Measurements from ENCODE around the gene EPHA7. TPM values are rescaled to one million over a fixed set of nuclear protein-coding genes. Genes with fewer than 3 reads are reported as not detected.

The EPHA7 gene
- total and polyA plus RNA-seq, 4 donors, result 0.75 to 2.4 TPM; not detected in 2

DNA sequence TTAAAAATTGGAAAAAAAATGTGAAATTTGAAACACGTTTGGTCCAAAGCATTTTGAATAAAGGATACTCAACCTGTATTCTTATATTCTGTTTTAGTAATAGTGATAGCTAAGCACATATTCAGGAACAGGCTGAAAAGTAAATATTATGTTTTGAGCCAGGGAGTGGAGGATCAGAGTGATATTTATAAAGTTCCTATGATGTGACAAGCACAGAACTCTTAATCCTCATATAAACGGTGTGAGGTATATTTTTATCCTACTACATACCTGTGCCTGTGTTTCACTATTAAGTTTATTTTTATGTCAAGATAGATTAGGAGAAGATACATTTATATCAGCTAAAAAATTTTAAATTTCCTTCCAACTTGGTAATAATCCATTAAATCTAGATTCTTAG lies 225.5 kb downstream of the EPHA7 start:
- 43% methylated on average over 2 of the region's 2 CpGs for WGBS, 2 donors
- Histone ChIP-seq H3K27me3 (ENCODE audit: control insufficient read depth in 1 of 2, insufficient read depth in 2 of 2, low read length in 1 of 2) (no peaks in the 10 kb centered on the region), H3K27ac (ENCODE audit: low read depth in 1 of 2, low read length in 2 of 2) (no peak overlapping the region), H3K4me1 (ENCODE audit: control insufficient read depth in 1 of 2, insufficient read depth in 2 of 2, low read length in 2 of 2) (no peaks in the 10 kb centered on the region), H3K36me3 (ENCODE audit: control insufficient read depth in 1 of 2, insufficient read depth in 2 of 2, low read length in 1 of 2) (no peaks in the 10 kb centered on the region), H3K9me3 (ENCODE audit: control insufficient read depth, low read length) (no peaks in the 10 kb centered on the region), H3K4me3 (ENCODE audit: low read length in 2 of 2) (no peak overlapping the region)
- ATAC-seq (ENCODE audit: low FRiP score) (no peak), DNase-seq (no peak)
- intact Hi-C loops (cut with DNase I), result no loop called here
